HTERT RPE-1 (cell line): ENCODE data around the gene FLNA.

Experiments used
- in situ Hi-C: fragments of 300-500 bp; cut with MboI; formaldehyde crosslinking; loops from 4 replicates; pipeline ENCODE4 v1.14.3; 2020; ENCODE audit warnings: low sequenced_read_pairs

The FLNA gene

DNA sequence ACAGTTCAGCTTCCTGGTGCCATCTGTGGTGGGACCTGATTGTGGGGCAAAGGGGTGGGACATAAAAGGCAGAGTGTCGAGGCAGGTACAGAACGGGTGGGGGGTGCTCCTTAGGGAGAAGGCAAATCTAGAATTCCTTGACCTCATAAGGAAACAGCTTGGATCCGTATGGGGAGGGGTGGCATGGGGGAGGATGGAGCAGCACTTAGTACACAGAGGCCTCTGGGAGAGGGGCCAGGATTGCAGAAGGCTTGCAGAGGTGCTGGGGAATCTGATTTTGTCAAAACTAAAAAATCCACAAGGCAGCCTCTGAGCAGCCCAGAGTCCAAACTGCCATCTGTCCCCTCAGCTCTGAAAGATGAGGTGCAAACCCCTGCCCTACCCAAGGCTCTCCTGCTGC, 2.3 kb upstream of the FLNA start:
- in situ Hi-C loops, result no loop called here

DNA sequence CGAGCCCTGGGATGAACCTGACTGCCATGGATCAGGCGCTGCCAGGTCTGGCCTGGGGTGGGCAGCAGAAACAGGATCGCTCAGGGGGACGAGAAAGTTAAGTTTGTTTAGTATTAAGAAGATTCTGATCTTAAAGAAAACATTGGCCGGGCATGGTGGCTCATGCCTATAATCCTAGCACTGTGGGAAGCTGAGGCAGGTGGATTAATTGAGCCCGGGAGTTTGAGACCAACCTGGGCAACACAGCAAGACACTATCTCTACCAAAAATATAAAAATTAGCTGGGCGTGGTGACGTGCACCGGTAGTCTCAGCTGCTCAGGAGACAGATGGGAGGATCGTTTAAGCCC, 696 bp upstream of the FLNA start:
- in situ Hi-C loops, result no loop called here

DNA sequence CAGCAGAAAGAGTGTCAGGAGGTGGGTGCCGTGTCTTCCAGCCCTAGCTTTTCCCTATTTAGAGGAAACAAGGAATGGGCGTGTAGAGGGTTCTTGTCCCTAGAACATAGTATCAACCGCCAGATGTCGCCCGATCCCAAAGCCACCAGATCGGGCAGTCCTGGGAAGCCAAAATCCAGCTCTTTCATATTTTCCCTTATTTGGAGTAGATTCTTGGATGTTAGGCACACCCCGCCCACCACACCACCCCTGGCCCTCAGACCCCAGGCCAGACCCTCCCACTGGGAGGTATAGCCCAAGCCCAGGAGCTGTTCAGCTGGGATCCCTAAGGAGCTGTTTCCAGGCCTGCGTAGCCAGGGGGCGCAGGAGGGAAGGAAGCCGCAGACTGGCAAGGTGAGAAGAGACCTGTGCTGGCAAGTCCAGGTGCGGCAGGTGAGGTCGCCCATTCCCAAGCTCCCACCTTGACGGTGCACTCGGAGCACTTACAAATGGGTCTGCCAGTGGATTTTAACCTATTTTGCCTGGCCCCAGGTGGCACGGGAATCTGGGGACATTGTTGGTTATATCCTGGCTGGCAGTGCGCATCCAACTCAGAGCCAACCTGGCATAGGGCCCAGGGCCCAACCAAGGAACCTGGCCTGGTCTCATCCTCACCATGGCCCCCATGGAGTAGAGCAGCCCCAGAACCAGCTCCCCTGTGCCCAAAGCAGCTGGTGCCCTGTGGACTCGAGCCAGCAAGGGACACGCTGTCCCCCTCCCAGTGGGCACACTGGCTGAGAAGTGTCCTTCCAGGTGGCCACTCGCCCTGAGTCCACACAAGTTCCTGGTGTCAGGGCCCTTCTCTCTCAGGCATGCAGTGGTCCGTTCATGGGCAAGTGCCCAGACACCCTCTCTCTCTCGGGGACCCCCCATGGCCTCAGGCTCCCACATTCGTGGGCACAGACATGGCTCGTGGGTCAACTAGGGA, 811 bp downstream of the FLNA start:
- in situ Hi-C loops, result no loop called here

- in situ Hi-C loops, result no loop called here
Observed at GRCh38 chrX:154372612-154373022, 1.8 kb downstream of the FLNA start.

DNA sequence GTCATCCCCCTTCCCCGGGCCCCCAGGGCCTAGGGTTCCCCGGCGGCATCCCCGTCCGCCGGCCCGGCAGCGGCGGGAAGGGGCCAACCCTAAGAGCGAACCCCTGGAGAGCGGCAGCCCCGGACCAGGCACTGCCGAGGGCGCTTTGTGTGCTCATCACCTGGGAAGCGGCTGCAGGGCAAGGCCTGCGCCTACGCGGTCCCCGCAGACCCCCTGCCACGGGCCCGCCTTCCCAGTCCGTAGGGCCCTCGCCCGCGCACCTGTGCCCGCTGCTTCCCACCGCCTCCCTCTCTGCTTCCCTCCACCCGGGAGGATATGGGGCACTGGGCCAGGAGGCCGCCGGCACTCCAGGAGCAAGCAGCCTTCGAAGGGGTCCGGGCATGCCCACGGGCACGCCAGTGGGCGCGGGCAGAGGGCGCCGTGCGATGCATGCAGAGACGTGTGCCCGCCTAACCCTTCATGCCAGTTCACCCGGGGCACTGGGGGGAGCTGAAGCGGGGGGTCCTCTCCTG, 2.6 kb downstream of the FLNA start:
- in situ Hi-C loops, result no loop called here

DNA sequence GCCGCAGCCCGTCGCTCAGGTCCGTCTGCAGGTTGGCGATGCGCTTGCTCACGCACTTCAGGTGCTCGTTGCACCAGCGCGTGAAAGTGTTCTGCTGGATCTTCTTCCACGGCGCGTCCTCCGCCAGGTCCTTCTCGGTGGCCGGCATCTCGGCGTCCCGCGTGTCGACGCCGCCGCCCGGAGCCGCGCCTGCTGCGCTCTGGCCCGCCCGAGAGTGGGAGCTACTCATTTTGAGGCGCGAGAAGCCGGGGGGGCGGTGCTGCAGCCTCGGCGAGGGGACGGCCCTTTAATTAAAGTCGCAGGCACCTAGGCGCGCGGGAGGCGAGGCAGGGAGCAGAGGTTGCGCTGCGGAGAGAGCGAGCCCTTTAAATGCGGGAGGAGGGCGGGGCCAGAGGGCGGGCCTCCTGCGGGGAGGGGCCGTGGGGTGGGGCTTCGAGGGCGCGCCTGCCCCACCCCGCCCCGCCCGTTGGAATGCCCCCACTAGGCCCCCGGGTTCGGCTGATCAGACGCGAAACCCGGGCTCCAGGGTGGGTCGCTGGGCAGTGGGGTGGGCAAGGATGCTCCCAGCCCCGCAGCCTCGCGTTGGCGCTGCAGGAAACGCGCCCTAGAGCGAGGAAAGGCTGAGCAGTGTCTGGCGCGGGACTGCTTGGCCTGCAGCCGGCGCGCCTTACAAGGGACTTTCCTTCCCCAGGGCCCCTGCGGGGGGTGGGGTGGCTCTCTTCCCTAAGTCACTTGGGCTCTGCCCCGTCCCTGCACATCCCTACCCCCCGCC, 3.2 kb downstream of the FLNA start:
- in situ Hi-C loops, result no loop called here

GRCh38 chrX:154370300-154371016, 4.0 kb downstream of the FLNA start:
- in situ Hi-C loops, result no loop called here

DNA sequence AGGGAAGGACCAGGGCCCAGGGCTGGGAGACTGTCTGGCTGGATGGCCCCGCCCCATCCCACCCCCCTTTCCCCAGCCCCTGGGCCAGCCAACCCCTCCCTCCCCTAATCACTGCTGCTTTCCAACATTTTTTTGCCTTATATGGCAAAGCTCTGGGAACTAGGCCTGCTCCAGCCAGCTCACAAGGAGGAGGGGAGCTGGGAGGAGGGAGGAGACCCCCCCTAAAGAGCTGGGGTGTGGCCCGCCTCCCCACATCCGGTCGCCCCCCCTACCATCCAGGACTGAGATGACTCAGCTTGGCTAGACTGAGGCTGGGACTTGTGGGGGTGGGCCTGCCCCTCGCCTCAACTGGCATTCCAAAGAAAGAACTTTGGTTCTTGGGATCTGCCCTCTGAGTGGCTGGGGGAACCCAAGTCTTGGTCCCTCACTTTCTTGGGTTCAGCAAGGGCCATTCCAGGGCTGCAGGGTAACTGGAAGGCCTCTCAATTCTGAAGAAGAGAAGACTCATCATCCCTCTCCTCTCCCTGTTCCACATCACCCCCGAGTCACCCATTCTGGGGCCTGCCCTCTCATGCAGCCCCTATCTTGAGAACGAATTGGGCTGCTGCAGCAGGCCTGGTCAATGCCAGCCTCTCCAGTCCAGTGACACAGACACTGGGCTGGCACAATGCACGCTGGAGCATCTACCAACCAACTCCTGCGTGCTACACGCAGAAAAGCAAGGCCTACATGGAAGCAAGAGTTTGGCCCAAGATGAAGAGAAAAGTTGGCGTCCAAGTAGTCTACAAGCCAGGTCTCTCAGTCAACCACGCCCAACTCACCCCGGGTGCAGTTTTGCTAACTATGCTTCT, 4.8 kb downstream of the FLNA start:
- in situ Hi-C loops, result no loop called here

- in situ Hi-C loops, result no loop called here
Observed at GRCh38 chrX:154368630-154369448, 5.6 kb downstream of the FLNA start.

- in situ Hi-C loops, result no loop called here
Observed at GRCh38 chrX:154367474-154368308, 6.7 kb downstream of the FLNA start.

GRCh38 chrX:154366666-154367055, 7.8 kb downstream of the FLNA start:
- in situ Hi-C loops, result no loop called here

GRCh38 chrX:154365997-154366665, 8.3 kb downstream of the FLNA start:
- in situ Hi-C loops, result no loop called here

GRCh38 chrX:154365052-154365600, 9.3 kb downstream of the FLNA start:
- in situ Hi-C loops, result no loop called here

DNA sequence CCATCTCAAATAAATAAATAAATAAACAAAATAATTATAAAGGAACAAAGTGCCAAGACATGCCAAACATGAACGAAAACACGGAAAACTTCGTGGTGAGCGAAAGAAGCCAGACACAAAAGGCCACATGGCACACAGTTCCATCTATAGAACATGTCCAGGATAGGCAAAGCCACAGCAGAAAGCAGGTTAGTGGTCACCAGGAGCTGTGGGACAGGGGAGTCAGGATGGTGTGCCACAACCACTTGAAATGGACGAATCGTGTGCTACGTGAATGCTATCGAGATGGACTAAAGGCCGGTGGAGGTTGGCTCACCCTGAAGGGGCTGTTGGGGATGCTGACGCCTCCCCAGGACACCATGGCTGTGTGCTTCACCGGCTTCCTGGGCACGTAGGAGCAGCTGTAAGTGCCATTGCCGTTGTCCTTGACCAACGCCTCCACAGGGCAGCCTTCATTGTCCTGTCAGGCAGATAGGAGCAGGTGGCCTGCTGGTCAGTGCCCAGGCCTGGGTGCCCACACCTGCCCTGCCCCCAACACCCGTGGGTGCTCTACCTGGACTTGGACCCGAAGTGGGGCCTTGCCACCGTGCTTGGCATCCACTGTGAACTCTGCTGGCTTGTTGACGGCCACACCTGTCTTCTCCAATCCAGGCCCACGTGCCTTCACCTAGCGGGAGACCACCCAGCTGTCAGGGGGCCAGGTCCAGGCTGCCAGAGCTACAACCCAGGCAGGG, 10.6 kb downstream of the FLNA start:
- in situ Hi-C loops, result no loop called here

DNA sequence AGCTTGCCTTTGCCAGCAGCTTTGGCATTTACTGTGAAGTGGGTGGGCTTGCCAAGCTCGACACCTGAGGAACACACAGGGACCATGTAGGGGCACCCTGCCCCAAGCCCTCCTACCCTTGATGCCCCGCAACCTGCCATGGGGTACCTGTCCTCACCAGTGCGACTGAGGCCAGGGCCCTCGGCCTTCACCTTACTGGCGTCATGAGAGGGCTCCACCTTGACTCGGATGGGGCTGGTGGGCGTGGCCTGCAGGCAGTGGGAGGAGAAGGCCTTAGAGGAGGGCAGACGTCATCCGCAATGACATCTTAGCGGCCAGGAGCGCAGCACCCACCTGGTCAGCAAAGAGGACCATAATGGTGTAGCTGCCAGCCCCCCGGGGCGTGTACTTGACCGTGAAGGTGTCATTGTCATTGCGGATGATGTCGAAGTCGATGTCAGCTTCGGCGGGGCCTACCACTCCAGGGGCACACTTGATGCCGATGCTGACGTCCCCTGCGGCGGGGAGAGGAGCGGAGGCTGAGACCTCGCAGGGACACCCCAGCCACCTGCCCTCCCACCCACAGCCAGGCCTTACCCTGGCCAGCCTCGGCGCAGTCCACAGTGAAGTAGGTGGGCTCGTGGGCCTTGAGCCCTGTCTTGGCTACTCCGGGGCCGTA, 12.2 kb downstream of the FLNA start:
- in situ Hi-C loops, result no loop called here

DNA sequence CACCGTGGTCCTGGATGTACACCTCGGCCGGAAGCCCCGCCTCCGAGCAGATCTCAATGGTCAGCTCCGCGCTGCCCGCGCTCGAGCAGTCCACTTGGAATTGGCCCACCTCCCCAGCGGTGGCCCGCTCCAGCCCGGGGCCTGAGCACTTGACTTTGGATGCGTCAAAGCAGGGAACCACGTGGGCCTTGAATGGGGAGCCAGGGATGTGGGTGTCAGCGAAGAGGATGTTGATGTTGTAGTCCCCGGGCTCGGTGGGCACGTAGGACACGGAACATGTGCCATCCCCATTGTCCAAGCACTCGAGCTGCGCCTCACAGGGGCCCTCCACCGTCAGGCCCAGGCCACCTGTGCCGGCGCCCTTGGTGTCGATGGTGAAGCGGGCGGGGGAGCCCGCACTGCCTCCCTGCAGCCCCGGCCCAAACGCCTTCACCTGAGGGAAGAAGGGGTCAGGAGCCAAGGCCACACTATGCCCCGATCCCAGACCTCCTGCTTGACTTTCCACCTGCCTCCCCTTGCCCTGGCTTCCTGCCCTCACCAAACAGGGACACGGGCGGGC, 14.2 kb downstream of the FLNA start:
- in situ Hi-C loops, result no loop called here
